ENCODE data around the gene SMARCA2. TPM values are rescaled to one million over a fixed set of nuclear protein-coding genes. Genes with fewer than 3 reads are reported as not detected.
A peak's percentile ranks its signal among the peaks of the same experiment; 100 is the strongest.

The SMARCA2 gene
- total RNA-seq, 4 donors from 2014 or later = 76.7 to 99.0 (median 89.8) TPM

- 72% methylated on average over 2 of the region's 2 CpGs for WGBS
- no peak for DNase-seq (ENCODE audit: extremely low spot score)
- no peaks in the 10 kb centered on the region for H3K27me3 ChIP-seq
- peaks cover 43 to 99% (median 87%) of the 10 kb centered on the region in 4 donors for H3K36me3 ChIP-seq
- TF ChIP-seq CTCF (IDR thresholded peaks at IDR 0.05) = no peak
- no peak for TF ChIP-seq EP300 (IDR thresholded peaks at IDR 0.05)
- no peak for TF ChIP-seq POLR2AphosphoS5 (IDR thresholded peaks at IDR 0.05)
- TF ChIP-seq POLR2A (IDR thresholded peaks at IDR 0.05; ENCODE audit: low read depth) = no peak
- H3K4me1 ChIP-seq = peaks cover 12 to 20% (median 15%) of the 10 kb centered on the region in 4 donors
- H3K27ac ChIP-seq (replicated peaks in 1 of 4) = no peak overlapping the region
- intact Hi-C loops (cut with DNase I) = no loop called here
- no peak overlapping the region for H3K4me3 ChIP-seq
- no peaks in the 10 kb centered on the region for H3K9me3 ChIP-seq
Measured at GRCh38 chr9:2082772-2083171, 67.6 kb downstream of the SMARCA2 start.

GRCh38 chr9:2083479-2083878 is 68.3 kb downstream of the SMARCA2 start:
- TF ChIP-seq EP300 (IDR thresholded peaks at IDR 0.05) = no peak
- TF ChIP-seq POLR2A (IDR thresholded peaks at IDR 0.05; ENCODE audit: low read depth) = no peak
- TF ChIP-seq CTCF (IDR thresholded peaks at IDR 0.05) = no peak
- no peak for TF ChIP-seq POLR2AphosphoS5 (IDR thresholded peaks at IDR 0.05)
- Histone ChIP-seq H3K4me3 (no peak overlapping the region), H3K27ac (replicated peaks in 1 of 4) (no peak overlapping the region), H3K9me3 (no peaks in the 10 kb centered on the region), H3K4me1 (peaks cover 12 to 20% (median 15%) of the 10 kb centered on the region in 4 donors), H3K36me3 (peaks cover 36 to 99% (median 87%) of the 10 kb centered on the region in 4 donors), H3K27me3 (no peaks in the 10 kb centered on the region)
- 89% methylated on average over 6 of the region's 6 CpGs for WGBS
- intact Hi-C loops (cut with DNase I) = no loop called here
- no peak for DNase-seq (ENCODE audit: extremely low spot score)

- DNase-seq (ENCODE audit: extremely low spot score) = no peak
- Histone ChIP-seq H3K4me1 (peaks cover 12 to 20% (median 15%) of the 10 kb centered on the region in 4 donors), H3K27ac (replicated peaks in 1 of 4) (peak overlapping the region in 3 of 4 donors; percentile 1 to 37 (median 17)), H3K9me3 (no peaks in the 10 kb centered on the region), H3K27me3 (no peaks in the 10 kb centered on the region), H3K4me3 (no peak overlapping the region), H3K36me3 (peaks cover 17 to 99% (median 82%) of the 10 kb centered on the region in 4 donors)
- WGBS = 51% methylated on average over 6 of the region's 6 CpGs
- no peak for TF ChIP-seq EP300 (IDR thresholded peaks at IDR 0.05)
- TF ChIP-seq POLR2AphosphoS5 (IDR thresholded peaks at IDR 0.05) = peak; percentile 23 to 34
- intact Hi-C loops (cut with DNase I) = no loop called here
Measured at GRCh38 chr9:2085716-2086115, 70.6 kb downstream of the SMARCA2 start.

- H3K4me3 ChIP-seq = no peak overlapping the region
- H3K9me3 ChIP-seq = no peaks in the 10 kb centered on the region
- no peak for TF ChIP-seq POLR2A (IDR thresholded peaks at IDR 0.05; ENCODE audit: low read depth)
- no peak for TF ChIP-seq EP300 (IDR thresholded peaks at IDR 0.05)
- TF ChIP-seq POLR2AphosphoS5 (IDR thresholded peaks at IDR 0.05) = no peak
- 75% methylated on average over 5 of the region's 5 CpGs for WGBS
- peaks cover 12 to 20% (median 15%) of the 10 kb centered on the region in 4 donors for H3K4me1 ChIP-seq
- H3K27ac ChIP-seq (replicated peaks in 1 of 4) = peak overlapping the region in 3 of 4 donors; percentile 1 to 37 (median 17)
- peaks cover 17 to 99% (median 79%) of the 10 kb centered on the region in 4 donors for H3K36me3 ChIP-seq
- DNase-seq (ENCODE audit: extremely low spot score) = no peak
- intact Hi-C loops (cut with DNase I) = no loop called here
- no peaks in the 10 kb centered on the region for H3K27me3 ChIP-seq
Measured at GRCh38 chr9:2086116-2086515, 71.0 kb downstream of the SMARCA2 start.

GRCh38 chr9:2086971-2087370 is 71.8 kb downstream of the SMARCA2 start:
- Histone ChIP-seq H3K27ac (replicated peaks in 1 of 4) (peak overlapping the region in 1 of 4 donors; percentile 37), H3K4me3 (no peak overlapping the region), H3K36me3 (peaks cover 17 to 99% (median 71%) of the 10 kb centered on the region in 4 donors), H3K9me3 (no peaks in the 10 kb centered on the region), H3K4me1 (peaks cover 12 to 20% (median 15%) of the 10 kb centered on the region in 4 donors), H3K27me3 (no peaks in the 10 kb centered on the region)
- no peak for TF ChIP-seq POLR2AphosphoS5 (IDR thresholded peaks at IDR 0.05)
- no peak for TF ChIP-seq CTCF (IDR thresholded peaks at IDR 0.05)
- no peak for TF ChIP-seq EP300 (IDR thresholded peaks at IDR 0.05)
- TF ChIP-seq POLR2A (IDR thresholded peaks at IDR 0.05; ENCODE audit: low read depth) = no peak
- 94% methylated on average over 3 of the region's 3 CpGs for WGBS
- DNase-seq (ENCODE audit: extremely low spot score) = no peak
- intact Hi-C loops (cut with DNase I) = no loop called here

Data from esophagus muscularis mucosa (tissue), 4 donors.